HG03460 (cell line): ENCODE results near the gene C2CD4A.
A peak's percentile ranks its signal among the peaks of the same experiment; 100 is the strongest.

Experiments
- ATAC-seq: cut with Tn5 transposase; IDR thresholded peaks from one replicate; pipeline ENCODE4 v1.9.1; 2021; ENCODE audit not compliant: unreplicated experiment

The C2CD4A gene

GRCh38 chr15:62059816-62060112 is 7.0 kb upstream of the C2CD4A start:
- ATAC-seq = peak; percentile 81

GRCh38 chr15:62060113-62060895 is 6.5 kb upstream of the C2CD4A start, which contains the start of gene VPS13C:
Gene VPS13C (minus strand): TSS chr15:62060447. CDS start chr15:62060374, 73 bp downstream.
- peak; percentile 85 for ATAC-seq

DNA sequence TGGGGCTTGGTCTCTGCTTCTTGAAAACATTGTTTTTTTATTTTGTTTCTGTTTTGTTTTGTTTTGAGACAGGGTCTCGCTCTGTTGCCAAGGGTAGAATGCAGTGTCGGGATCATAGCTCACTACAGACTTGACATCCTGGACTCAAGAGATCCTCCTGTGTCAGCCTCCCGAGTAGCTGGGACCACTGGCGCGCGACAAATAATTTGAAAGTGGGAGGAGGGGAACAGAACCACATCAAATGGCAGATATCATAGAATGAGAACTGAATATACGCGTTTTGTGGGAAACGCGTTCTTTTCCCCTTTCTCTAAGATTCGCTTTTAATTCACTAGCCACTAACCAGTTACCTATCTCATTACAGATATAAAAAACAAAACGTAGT is 5.9 kb upstream of the C2CD4A start:
- ATAC-seq = peak; percentile 6

- no peak for ATAC-seq
Observed at GRCh38 chr15:62063825-62064635, 2.7 kb upstream of the C2CD4A start.

DNA sequence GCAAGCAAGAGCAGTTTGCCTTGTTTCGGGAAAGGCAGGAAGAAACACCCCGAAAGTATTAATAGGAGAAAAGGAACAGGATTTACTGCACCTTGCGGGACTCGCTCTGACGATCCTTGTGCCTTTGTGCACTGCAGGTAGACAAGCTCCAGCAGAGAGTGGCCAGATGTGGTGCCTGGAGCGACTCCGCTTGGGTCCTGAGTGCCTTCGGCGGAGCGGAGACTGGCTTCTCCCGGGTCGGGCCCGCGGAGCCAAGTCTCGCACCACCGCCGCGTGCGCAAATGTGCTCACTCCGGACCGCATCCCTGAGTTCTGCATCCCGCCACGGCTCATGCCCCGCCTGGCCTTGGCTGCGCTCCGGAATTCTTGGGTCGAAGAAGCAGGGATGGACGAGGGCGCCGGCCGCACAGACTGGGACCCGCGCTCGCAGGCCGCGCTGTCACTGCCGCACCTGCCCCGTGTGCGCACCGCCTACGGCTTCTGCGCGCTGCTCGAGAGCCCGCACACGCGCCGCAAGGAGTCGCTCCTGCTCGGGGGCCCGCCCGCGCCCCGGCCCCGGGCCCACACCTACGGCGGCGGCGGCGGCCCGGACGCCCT is 769 bp downstream of the C2CD4A start:
- ATAC-seq = no peak

DNA sequence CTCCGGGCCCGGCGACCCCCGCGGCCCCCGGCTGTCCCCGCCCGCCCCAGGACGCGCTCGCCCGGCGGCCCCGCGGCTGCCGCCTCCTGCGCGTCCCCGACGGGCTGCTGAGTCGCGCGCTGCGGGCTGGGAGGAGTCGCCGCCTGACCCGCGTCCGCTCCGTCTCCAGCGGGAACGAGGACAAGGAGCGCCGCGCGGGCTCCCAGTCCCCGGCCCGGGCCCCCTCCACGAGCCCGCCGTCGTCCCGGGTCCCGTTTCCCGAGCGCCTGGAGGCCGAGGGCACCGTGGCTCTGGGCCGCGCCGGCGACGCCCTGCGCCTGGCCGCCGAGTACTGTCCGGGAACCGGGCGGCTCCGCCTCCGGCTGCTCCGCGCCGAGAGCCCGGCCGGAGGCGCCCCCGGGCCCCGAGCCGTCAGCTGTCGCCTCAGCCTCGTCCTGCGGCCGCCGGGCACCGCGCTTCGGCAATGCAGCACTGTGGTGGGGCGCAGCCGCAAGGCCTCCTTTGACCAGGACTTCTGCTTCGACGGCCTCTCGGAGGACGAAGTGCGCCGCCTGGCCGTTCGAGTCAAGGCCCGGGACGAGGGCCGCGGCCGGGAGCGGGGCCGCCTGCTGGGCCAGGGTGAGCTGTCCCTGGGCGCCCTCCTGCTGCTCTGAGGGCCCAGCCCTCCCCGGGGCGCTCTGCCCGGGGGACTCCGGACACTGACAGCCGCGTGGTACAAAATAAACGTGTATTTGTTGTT is 1.5 kb downstream of the C2CD4A start:
- no peak for ATAC-seq

GRCh38 chr15:62068810-62069167 is 2.0 kb downstream of the C2CD4A start:
- ATAC-seq = no peak

GRCh38 chr15:62069551-62069950 is 2.8 kb downstream of the C2CD4A start:
- ATAC-seq = no peak

DNA sequence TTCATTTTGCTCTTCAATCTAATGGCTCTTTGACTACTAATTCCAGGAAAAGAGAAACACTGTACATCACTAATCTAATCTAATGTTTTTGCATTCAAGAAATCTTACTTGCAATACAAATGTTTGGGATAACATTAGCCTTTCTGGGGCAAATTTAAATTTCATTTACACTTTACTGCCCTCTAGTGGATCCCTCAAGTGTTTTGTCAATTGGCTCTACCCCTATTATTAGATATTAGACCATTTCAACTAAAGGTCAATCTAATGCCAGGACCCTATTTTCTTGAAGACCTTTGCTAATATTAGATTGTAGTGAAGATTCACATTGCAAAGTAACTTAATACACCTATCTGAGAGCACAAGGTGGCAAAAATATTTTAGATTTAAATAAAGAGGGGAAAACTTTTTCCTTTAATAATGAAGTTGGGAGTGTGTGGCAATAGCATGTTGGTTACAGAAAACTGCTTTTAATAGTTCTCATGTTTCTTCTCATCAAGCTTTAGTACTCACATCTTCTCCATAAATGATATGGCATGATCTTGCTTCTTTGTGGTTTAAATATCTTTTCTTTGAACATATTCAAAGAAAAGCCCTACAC is 5.0 kb downstream of the C2CD4A start:
- ATAC-seq = no peak

- ATAC-seq = no peak
Observed at GRCh38 chr15:62075595-62076277, 9.0 kb downstream of the C2CD4A start.

GRCh38 chr15:62079594-62079993 is 12.8 kb downstream of the C2CD4A start:
- no peak for ATAC-seq

GRCh38 chr15:62083194-62084154 is 16.7 kb downstream of the C2CD4A start:
- no peak for ATAC-seq

DNA sequence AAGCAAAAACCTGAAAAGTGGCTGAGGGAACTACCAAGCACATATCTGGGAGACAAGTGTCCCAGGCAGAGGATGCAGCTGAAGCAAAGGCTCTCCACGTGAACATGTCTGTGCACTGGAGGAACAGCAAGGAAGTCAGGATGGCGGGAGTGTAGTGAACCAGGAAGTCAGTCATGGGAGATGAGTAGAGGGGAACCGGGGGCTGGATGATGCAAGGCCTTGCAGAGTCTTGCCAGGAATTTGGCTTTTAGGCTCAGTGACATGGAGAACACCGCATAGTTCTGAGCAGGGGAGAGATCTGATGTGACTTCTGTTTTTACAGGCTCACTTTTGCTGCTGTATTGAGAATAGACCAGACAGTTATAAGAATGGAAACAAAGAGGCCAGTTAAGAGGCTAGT is 19.0 kb downstream of the C2CD4A start:
- no peak for ATAC-seq

DNA sequence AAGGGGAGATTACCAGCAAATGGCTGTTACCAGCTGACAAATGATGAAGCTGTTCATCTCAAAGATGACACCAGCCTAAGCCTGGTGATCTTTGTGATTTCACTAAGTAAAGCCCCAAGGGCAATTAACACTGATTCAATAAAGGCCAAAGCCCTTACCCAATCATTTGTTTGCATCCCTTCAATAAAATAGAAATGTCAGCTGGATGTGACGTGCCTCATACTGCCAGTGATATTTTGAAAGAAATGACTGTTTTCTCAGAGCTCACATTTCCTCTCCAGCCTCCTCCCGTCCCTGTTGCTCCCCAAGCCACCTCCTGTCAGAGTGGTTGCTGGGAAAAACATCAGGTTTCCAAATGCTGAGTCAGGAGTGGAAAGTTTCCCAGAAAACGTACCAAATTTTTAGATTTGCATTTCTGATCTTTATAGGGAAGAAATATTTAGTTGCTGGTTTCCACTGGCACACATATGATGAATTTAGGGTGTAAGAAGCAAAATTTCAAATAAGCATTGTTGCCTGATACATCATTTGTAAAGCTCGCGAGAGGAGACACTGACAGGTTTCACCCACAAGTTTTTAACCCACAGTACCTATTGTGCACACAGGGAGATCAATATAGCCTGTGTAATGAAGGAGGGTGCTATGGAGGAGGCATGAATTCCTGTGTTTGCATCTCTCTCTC is 21.0 kb downstream of the C2CD4A start:
- ATAC-seq = no peak

DNA sequence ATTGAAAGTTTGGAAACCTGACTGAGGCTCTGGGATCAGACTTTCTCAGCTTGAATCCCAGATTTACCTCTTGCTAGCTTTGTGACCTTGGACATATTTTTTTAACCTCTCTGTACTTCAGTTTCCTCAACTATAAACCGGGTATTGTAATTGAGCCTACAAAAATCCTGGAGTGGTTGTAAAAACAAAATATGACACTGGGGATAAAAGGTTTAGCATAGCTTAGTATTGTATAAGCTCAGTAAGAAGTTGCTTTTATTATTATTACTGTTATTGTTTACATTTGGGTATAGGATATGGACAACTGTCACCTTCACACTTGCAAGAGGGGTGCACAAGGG is 21.5 kb downstream of the C2CD4A start:
- ATAC-seq = no peak

GRCh38 chr15:62089616-62090015 is 22.8 kb downstream of the C2CD4A start:
- no peak for ATAC-seq

DNA sequence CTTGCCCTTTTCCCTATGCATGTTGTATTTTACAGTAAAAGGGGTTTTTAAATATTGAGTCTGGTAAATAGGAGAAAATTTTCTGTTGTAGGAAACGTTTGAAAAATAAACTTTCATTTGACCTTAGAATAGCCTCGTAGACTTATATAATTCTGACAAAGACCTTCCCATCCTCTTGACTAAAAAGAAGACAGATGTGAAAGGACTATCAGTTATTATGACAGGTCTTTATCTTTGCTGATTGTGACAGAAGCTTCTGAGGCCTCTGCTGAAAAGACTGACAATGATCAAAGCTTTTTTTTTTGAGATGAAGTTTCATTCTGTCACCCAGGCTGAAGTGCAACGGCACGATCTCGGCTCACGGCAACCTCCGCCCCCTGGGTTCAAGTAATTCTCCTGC is 24.2 kb downstream of the C2CD4A start:
- ATAC-seq = no peak

GRCh38 chr15:62093809-62094208 is 27.0 kb downstream of the C2CD4A start:
- no peak for ATAC-seq

DNA sequence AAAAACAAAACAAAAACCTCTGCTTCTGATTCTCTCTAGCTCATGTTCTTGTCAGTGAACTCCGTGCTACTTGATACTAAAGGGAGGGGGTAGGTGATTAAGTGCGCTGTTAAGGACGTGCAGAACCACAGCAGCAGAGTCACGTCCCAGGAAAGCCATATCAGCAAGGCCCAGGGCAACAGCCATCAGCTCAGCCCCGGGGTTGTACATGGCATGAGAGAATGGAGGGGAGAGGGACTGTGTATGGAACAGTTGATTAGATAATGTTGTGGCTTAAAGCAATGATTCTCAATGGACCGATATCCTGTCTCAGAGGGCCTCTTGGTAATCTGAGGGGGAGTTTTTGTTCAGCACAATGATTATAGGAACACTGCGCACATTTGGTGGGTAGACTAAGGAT is 27.6 kb downstream of the C2CD4A start:
- ATAC-seq = no peak
